AG09319 (cell line): ENCODE data around the gene GALC.
A peak's percentile ranks its signal among the peaks of the same experiment; 100 is the strongest.

ENCODE experiments used
- DNase-seq: peaks from one replicate; pipeline ENCODE4 v3.0.0-alpha.2; 2010; ENCODE audit warnings: low read depth; ENCODE audit errors: extremely low read depth
- CTCF ChIP-seq: IDR thresholded peaks from 2 replicates; pipeline ENCODE4 v1.5.1; 2011; ENCODE audit warnings: low read depth, mild to moderate bottlenecking, inconsistent platforms, low read length, moderate library complexity

Gene GALC

GRCh38 chr14:88016768-88017167 lies 23.8 kb upstream of the GALC start:
- TF ChIP-seq CTCF = no peak
- DNase-seq = no peak

GRCh38 chr14:88013750-88014349 lies 20.9 kb upstream of the GALC start:
- peak; percentile 88 for TF ChIP-seq CTCF
- peak; percentile 27 for DNase-seq

- TF ChIP-seq CTCF = no peak
- no peak for DNase-seq
These were observed 19.5 kb upstream of the GALC start for GRCh38 chr14:88012495-88012894.

GRCh38 chr14:88010331-88010730 lies 17.3 kb upstream of the GALC start:
- no peak for TF ChIP-seq CTCF
- no peak for DNase-seq

GRCh38 chr14:88009486-88009885 lies 16.5 kb upstream of the GALC start:
- no peak for DNase-seq

GRCh38 chr14:88008039-88008742 lies 15.2 kb upstream of the GALC start:
- TF ChIP-seq CTCF = no peak
- DNase-seq = no peak

More at GRCh38 chr14:88009486-88009885, 16.5 kb upstream of the GALC start:
- TF ChIP-seq CTCF = no peak

GRCh38 chr14:88007608-88008007 lies 14.6 kb upstream of the GALC start:
- TF ChIP-seq CTCF = no peak
- no peak for DNase-seq
